BJ (cell line): ENCODE data around the gene SHISA9. TPM values are rescaled to one million over a fixed set of nuclear protein-coding genes. Genes with fewer than 3 reads are reported as not detected.

ENCODE experiments used
- CTCF ChIA-PET: fragments of 350-600 bp; formaldehyde crosslinking; extraction: SDS; loops from one replicate; lab custom pipeline; 2021; ENCODE audit warnings: antibody characterized with exemption, inconsistent platforms; lab: Yijun Ruan, JAX
- POLR2A ChIA-PET: fragments of 300-600 bp; sonication (Branson Sonifier 250); formaldehyde crosslinking; extraction: SDS; loops from one replicate; lab custom pipeline; 2021; ENCODE audit warnings: antibody characterized with exemption; lab: Charles Lee
- DNase-seq: peaks from one replicate; pipeline ENCODE4 v3.0.0-alpha.2; 2011; ENCODE audit warnings: low read depth
- H3K27me3 ChIP-seq: 2 replicates; pipeline ENCODE4 v1.6.0; 2011; ENCODE audit warnings: low read length; ENCODE audit not compliant: control insufficient read depth, insufficient read depth
- H3K36me3 ChIP-seq: 2 replicates; pipeline ENCODE4 v1.5.1; 2011; ENCODE audit warnings: low read length; ENCODE audit not compliant: control insufficient read depth, insufficient read depth
- H3K4me3 ChIP-seq: 2 replicates; pipeline ENCODE4 v1.5.1; 2011; ENCODE audit warnings: low read depth, mild to moderate bottlenecking, control low read depth, low read length
- CTCF ChIP-seq: IDR thresholded peaks from 2 replicates; pipeline ENCODE4 v1.5.1; 2011; ENCODE audit warnings: low read depth, mild to moderate bottlenecking, control low read depth, inconsistent platforms, low read length, moderate library complexity; ENCODE audit not compliant: insufficient read depth
- polyA plus RNA-seq: library from polyadenylated mRNA; depleted of rRNA; stranded (reverse); fragments of >200 nt; gene quantifications from 2 replicates; pipeline ENCODE4 v1.2.3, GENCODE V29; 2011

The SHISA9 gene
- polyA plus RNA-seq, 1 experiment, result not detected

GRCh38 chr16:12881740-12882139 is 19.7 kb upstream of the SHISA9 start:
- CTCF ChIA-PET, result no interaction called here
- no peak for DNase-seq
- H3K4me3 ChIP-seq, result no peak overlapping the region
- POLR2A ChIA-PET, result no interaction called here
- H3K27me3 ChIP-seq, result no peaks in the 10 kb centered on the region
- no peak for TF ChIP-seq CTCF
- H3K36me3 ChIP-seq, result no peaks in the 10 kb centered on the region

GRCh38 chr16:12885742-12886141 is 15.7 kb upstream of the SHISA9 start:
- DNase-seq, result no peak
- ChIA-PET CTCF (no interaction called here), POLR2A (no interaction called here)
- no peaks in the 10 kb centered on the region for H3K27me3 ChIP-seq
- no peaks in the 10 kb centered on the region for H3K36me3 ChIP-seq
- H3K4me3 ChIP-seq, result no peak overlapping the region
- TF ChIP-seq CTCF, result no peak

- no peak for TF ChIP-seq CTCF
- POLR2A ChIA-PET, result no interaction called here
- CTCF ChIA-PET, result no interaction called here
- no peak overlapping the region for H3K4me3 ChIP-seq
- no peaks in the 10 kb centered on the region for H3K27me3 ChIP-seq
- no peak for DNase-seq
- no peaks in the 10 kb centered on the region for H3K36me3 ChIP-seq
Observed at GRCh38 chr16:12891836-12892235, 9.6 kb upstream of the SHISA9 start.

GRCh38 chr16:12893050-12893750 is 8.2 kb upstream of the SHISA9 start:
- no peak for DNase-seq
- TF ChIP-seq CTCF, result no peak
- POLR2A ChIA-PET, result no interaction called here
- Histone ChIP-seq H3K36me3 (no peaks in the 10 kb centered on the region), H3K27me3 (no peaks in the 10 kb centered on the region), H3K4me3 (no peak overlapping the region)
- CTCF ChIA-PET, result interaction anchor here (1.0 kb wide), 1 partner anchor 351 kb away, joined by 3 read pairs; no protein-coding TSS in a partner anchor

- CTCF ChIA-PET, result interaction anchor here (1.8 kb wide), 1 partner anchor 557 kb away, joined by 7 read pairs; no protein-coding TSS in a partner anchor
- Histone ChIP-seq H3K27me3 (peaks cover 12% of the 10 kb centered on the region), H3K36me3 (no peaks in the 10 kb centered on the region), H3K4me3 (no peak overlapping the region)
- POLR2A ChIA-PET, result no interaction called here
- DNase-seq, result no peak
- peak; percentile 51 for TF ChIP-seq CTCF
Observed at GRCh38 chr16:12896562-12896961, 4.8 kb upstream of the SHISA9 start.
